MM.1S (cell line): Measurements from ENCODE around the gene FBXL7.

Experiments
- DNase-seq: peaks from one replicate; pipeline ENCODE4 v3.0.0-alpha.2; 2015
- H2AFZ ChIP-seq: fragments of 300-600 bp; sonication (generic); 2 replicates; pipeline ENCODE4 v1.6.0; 2016; ENCODE audit warnings: antibody characterized with exemption, low read length
- H3F3A ChIP-seq: fragments of 300-600 bp; sonication (generic); 2 replicates; pipeline ENCODE4 v1.6.1; 2016; ENCODE audit warnings: mild to moderate bottlenecking, antibody characterized with exemption, low read length, moderate library complexity, mixed read lengths; ENCODE audit not compliant: insufficient read depth
- H3K27ac ChIP-seq: fragments of 300-600 bp; sonication (generic); 2 replicates; pipeline ENCODE4 v1.5.1; 2016; ENCODE audit warnings: mild to moderate bottlenecking, low read length
- H3K27me3 ChIP-seq: fragments of 300-600 bp; sonication (generic); replicated peaks from 2 replicates; pipeline ENCODE4 v1.6.0; 2016; ENCODE audit warnings: low read length; ENCODE audit not compliant: insufficient read depth
- H3K36me3 ChIP-seq: fragments of 300-600 bp; sonication (generic); replicated peaks from 2 replicates; pipeline ENCODE4 v1.6.1; 2016; ENCODE audit warnings: mild to moderate bottlenecking, low read length, mixed read lengths; ENCODE audit not compliant: insufficient read depth
- H3K4me1 ChIP-seq: fragments of 300-600 bp; sonication (generic); 2 replicates; pipeline ENCODE4 v1.6.1; 2016; ENCODE audit warnings: low read length, mixed read lengths
- H3K4me2 ChIP-seq: fragments of 300-600 bp; sonication (generic); 2 replicates; pipeline ENCODE4 v1.6.0; 2016; ENCODE audit warnings: low read depth, low read length
- H3K4me3 ChIP-seq: fragments of 300-600 bp; sonication (generic); 2 replicates; pipeline ENCODE4 v1.5.1; 2016; ENCODE audit warnings: low read length, mixed read lengths
- H3K79me2 ChIP-seq: fragments of 300-600 bp; sonication (generic); 2 replicates; pipeline ENCODE4 v1.6.1; 2016; ENCODE audit warnings: mixed run types, low read length, mixed read lengths
- H3K9ac ChIP-seq: fragments of 300-600 bp; sonication (generic); 2 replicates; pipeline ENCODE4 v1.6.1; 2016; ENCODE audit warnings: low read length, mixed read lengths
- H3K9me2 ChIP-seq: fragments of 300-600 bp; sonication (generic); replicated peaks from 2 replicates; pipeline ENCODE4 v1.6.1; 2016; ENCODE audit warnings: mild to moderate bottlenecking, low read length, mixed read lengths; ENCODE audit not compliant: insufficient read depth
- H3K9me3 ChIP-seq: fragments of 300-600 bp; sonication (generic); replicated peaks from 2 replicates; pipeline ENCODE4 v1.6.1; 2016; ENCODE audit warnings: mild to moderate bottlenecking, low read length, mixed read lengths; ENCODE audit not compliant: insufficient read depth
- H4K20me1 ChIP-seq: fragments of 300-600 bp; sonication (generic); 2 replicates; pipeline ENCODE4 v1.6.1; 2016; ENCODE audit warnings: mild to moderate bottlenecking, low read length, moderate library complexity, mixed read lengths; ENCODE audit not compliant: insufficient read depth
- CTCF ChIP-seq: fragments of 300-600 bp; sonication (generic); IDR thresholded peaks from 2 replicates; pipeline ENCODE4 v1.5.1; 2016; ENCODE audit warnings: antibody characterized with exemption, low read length, mixed read lengths
- EZH2 ChIP-seq: fragments of 300-600 bp; sonication (generic); optimal IDR thresholded peaks from 2 replicates; pipeline ENCODE3; 2017; ENCODE audit warnings: low read depth, mild to moderate bottlenecking, antibody characterized with exemption, low read length, mixed read lengths
- EZH2phosphoT487 ChIP-seq: fragments of 300-600 bp; sonication (generic); IDR thresholded peaks from 2 replicates; pipeline ENCODE4 v1.6.1; 2018; ENCODE audit warnings: antibody characterized with exemption, low read length

The FBXL7 gene

GRCh38 chr5:15720515-15720914 is 220.5 kb downstream of the FBXL7 start:
- DNase-seq = no peak
- Histone ChIP-seq H3K4me1 (no peaks in the 10 kb centered on the region), H3K27me3 (no peaks in the 10 kb centered on the region), H3K9ac (no peak overlapping the region), H3K9me2 (no peaks in the 10 kb centered on the region), H3K4me2 (no peak overlapping the region), H2AFZ (no peak overlapping the region), H3K4me3 (no peak overlapping the region), H3K79me2 (peaks cover 31% of the 10 kb centered on the region), H3K27ac (no peak overlapping the region), H3F3A (no peaks in the 10 kb centered on the region), H3K9me3 (no peaks in the 10 kb centered on the region), H3K36me3 (no peaks in the 10 kb centered on the region), H4K20me1 (no peaks in the 10 kb centered on the region)
- no peak for TF ChIP-seq CTCF
- no peak for TF ChIP-seq EZH2phosphoT487
- no peak for TF ChIP-seq EZH2

GRCh38 chr5:15722305-15722704 is 222.3 kb downstream of the FBXL7 start:
- DNase-seq = no peak
- H3F3A ChIP-seq = no peaks in the 10 kb centered on the region
- no peaks in the 10 kb centered on the region for H3K36me3 ChIP-seq
- H3K4me1 ChIP-seq = no peaks in the 10 kb centered on the region
- H3K9me3 ChIP-seq = no peaks in the 10 kb centered on the region
- no peaks in the 10 kb centered on the region for H3K9me2 ChIP-seq
- no peaks in the 10 kb centered on the region for H4K20me1 ChIP-seq
- H3K4me2 ChIP-seq = no peak overlapping the region
- H2AFZ ChIP-seq = no peak overlapping the region
- no peak overlapping the region for H3K4me3 ChIP-seq
- no peak overlapping the region for H3K9ac ChIP-seq
- TF ChIP-seq EZH2 (no peak), EZH2phosphoT487 (no peak), CTCF (no peak)
- H3K27ac ChIP-seq = no peak overlapping the region
- H3K27me3 ChIP-seq = no peaks in the 10 kb centered on the region
- H3K79me2 ChIP-seq = peaks cover 27% of the 10 kb centered on the region

GRCh38 chr5:15727375-15727774 is 227.4 kb downstream of the FBXL7 start:
- TF ChIP-seq CTCF (no peak), EZH2 (no peak), EZH2phosphoT487 (no peak)
- H3K9me3 ChIP-seq = no peaks in the 10 kb centered on the region
- no peak overlapping the region for H3K9ac ChIP-seq

DNA sequence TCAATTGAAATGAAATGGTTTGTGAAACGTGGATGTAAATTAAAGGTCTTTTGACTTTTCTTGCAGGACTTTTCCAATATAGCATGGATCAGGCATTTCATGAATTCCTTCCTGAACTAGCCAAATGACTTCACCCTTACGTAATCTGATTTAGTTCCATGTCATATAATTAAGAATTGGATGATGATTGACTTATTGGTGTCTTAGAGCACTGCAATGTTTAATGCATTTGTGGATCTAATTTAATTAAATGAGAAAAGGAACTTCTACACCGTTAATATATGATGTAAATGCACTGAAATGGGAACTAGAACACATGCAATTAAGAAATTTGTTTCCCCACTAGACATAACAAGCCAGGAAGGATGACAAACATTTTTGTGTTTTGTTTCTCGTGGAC is 228.8 kb downstream of the FBXL7 start:
- TF ChIP-seq CTCF = no peak
- TF ChIP-seq EZH2 = no peak
- no peak for TF ChIP-seq EZH2phosphoT487

More at GRCh38 chr5:15727375-15727774, 227.4 kb downstream of the FBXL7 start:
- Histone ChIP-seq H3K4me1 (no peaks in the 10 kb centered on the region), H3K9me2 (no peaks in the 10 kb centered on the region), H3K27ac (no peak overlapping the region), H3K4me3 (no peak overlapping the region), H3F3A (no peaks in the 10 kb centered on the region), H3K36me3 (no peaks in the 10 kb centered on the region), H2AFZ (no peak overlapping the region), H3K4me2 (no peak overlapping the region), H3K27me3 (no peaks in the 10 kb centered on the region), H4K20me1 (no peaks in the 10 kb centered on the region), H3K79me2 (peaks cover 42% of the 10 kb centered on the region)
- no peak for DNase-seq

More for the DNA sequence above, 228.8 kb downstream of the FBXL7 start:
- Histone ChIP-seq H3K79me2 (peaks cover 42% of the 10 kb centered on the region), H3K9me3 (no peaks in the 10 kb centered on the region), H4K20me1 (no peaks in the 10 kb centered on the region), H3F3A (no peaks in the 10 kb centered on the region), H3K36me3 (no peaks in the 10 kb centered on the region), H3K4me2 (no peak overlapping the region), H3K9ac (no peak overlapping the region), H3K27ac (no peak overlapping the region), H2AFZ (no peak overlapping the region), H3K4me1 (no peaks in the 10 kb centered on the region), H3K27me3 (no peaks in the 10 kb centered on the region), H3K4me3 (no peak overlapping the region), H3K9me2 (no peaks in the 10 kb centered on the region)
- DNase-seq = no peak
